HG03066 (cell line): Measurements from ENCODE around the gene DDX20.

Source experiments
- ATAC-seq: cut with Tn5 transposase; IDR thresholded peaks from one replicate; pipeline ENCODE4 v1.9.1; 2021; ENCODE audit warnings: low read depth; ENCODE audit not compliant: unreplicated experiment

DDX20 gene

GRCh38 chr1:111747282-111747734, 8.4 kb upstream of the DDX20 start:
- ATAC-seq: no peak

GRCh38 chr1:111747947-111748346, 7.8 kb upstream of the DDX20 start:
- ATAC-seq: no peak

GRCh38 chr1:111749628-111750027, 6.1 kb upstream of the DDX20 start:
- ATAC-seq: no peak

GRCh38 chr1:111750856-111751255, 4.8 kb upstream of the DDX20 start:
- ATAC-seq: no peak

GRCh38 chr1:111751906-111752575, 3.7 kb upstream of the DDX20 start:
- no peak for ATAC-seq

GRCh38 chr1:111754984-111755330, 744 bp upstream of the DDX20 start:
- ATAC-seq: no peak

- no peak for ATAC-seq
These were observed 418 bp downstream of the DDX20 start for GRCh38 chr1:111756124-111756513.

GRCh38 chr1:111758373-111758772, 2.7 kb downstream of the DDX20 start:
- ATAC-seq: no peak

GRCh38 chr1:111761717-111762116, 6.0 kb downstream of the DDX20 start:
- no peak for ATAC-seq

- no peak for ATAC-seq
These were observed 6.6 kb downstream of the DDX20 start for GRCh38 chr1:111762332-111762731.

GRCh38 chr1:111768023-111768422, 12.3 kb downstream of the DDX20 start:
- no peak for ATAC-seq

GRCh38 chr1:111768625-111769024, 12.9 kb downstream of the DDX20 start:
- no peak for ATAC-seq

GRCh38 chr1:111769517-111770146, 13.9 kb downstream of the DDX20 start:
- no peak for ATAC-seq

- no peak for ATAC-seq
These were observed 15.2 kb downstream of the DDX20 start for GRCh38 chr1:111770916-111771315.

- ATAC-seq: no peak
These were observed 20.3 kb downstream of the DDX20 start for GRCh38 chr1:111775966-111776365.

GRCh38 chr1:111776391-111776790, 20.7 kb downstream of the DDX20 start:
- no peak for ATAC-seq

- no peak for ATAC-seq
These were observed 21.2 kb downstream of the DDX20 start for GRCh38 chr1:111776861-111777260.

GRCh38 chr1:111777301-111777700, 21.6 kb downstream of the DDX20 start:
- no peak for ATAC-seq

- ATAC-seq: no peak
These were observed 22.4 kb downstream of the DDX20 start for GRCh38 chr1:111778066-111778465.

- no peak for ATAC-seq
These were observed 22.9 kb downstream of the DDX20 start for GRCh38 chr1:111778541-111779051.

GRCh38 chr1:111779546-111779945, 23.8 kb downstream of the DDX20 start:
- no peak for ATAC-seq

- no peak for ATAC-seq
These were observed 28.7 kb downstream of the DDX20 start for GRCh38 chr1:111784273-111784901.
